OCI-LY7 (cell line): ENCODE measurements around the gene MACROD2. TPM values are rescaled to one million over a fixed set of nuclear protein-coding genes. Genes with fewer than 3 reads are reported as not detected.

Source experiments
- BruUV-seq: library from RNA; stranded (reverse); fragments of 400-500 nt; replicated peaks from 2 replicates; lab custom pipeline; 2021; lab: Mats Ljungman, UMichigan
- CTCF ChIA-PET: fragments of 300-600 bp; sonication (Branson Sonifier 250); formaldehyde crosslinking; loops from one replicate; lab custom pipeline; 2022; ENCODE audit warnings: antibody characterized with exemption; ENCODE audit not compliant: unreplicated experiment; lab: Charles Lee
- POLR2A ChIA-PET: fragments of 300-600 bp; sonication (Branson Sonifier 250); formaldehyde crosslinking; loops from one replicate; lab custom pipeline; 2022; ENCODE audit warnings: antibody characterized with exemption; lab: Charles Lee
- DNase-seq: peaks from one replicate; pipeline ENCODE4 v3.0.0-alpha.2; 2015; ENCODE audit warnings: low spot score
- H2AFZ ChIP-seq: fragments of 200-600 bp; sonication (generic), shearing (Covaris generic); 2 replicates; pipeline ENCODE4 v1.6.1; 2014; ENCODE audit warnings: mild to moderate bottlenecking, antibody characterized with exemption, low read length, moderate library complexity
- H3K27ac ChIP-seq: fragments of 200-600 bp; sonication (generic); 2 replicates; pipeline ENCODE4 v1.5.1; 2014; ENCODE audit warnings: mixed run types, low read depth, mild to moderate bottlenecking, moderate library complexity, low read length, inconsistent platforms; ENCODE audit not compliant: poor library complexity, severe bottlenecking
- H3K36me3 ChIP-seq: fragments of 200-600 bp; sonication (generic); 2 replicates; pipeline ENCODE4 v1.6.1; 2014; ENCODE audit warnings: mild to moderate bottlenecking, antibody characterized with exemption, low read length, moderate library complexity, mixed read lengths; ENCODE audit not compliant: insufficient read depth
- H3K4me1 ChIP-seq: fragments of 200-600 bp; sonication (generic); 2 replicates; pipeline ENCODE4 v1.5.1; 2014; ENCODE audit warnings: mild to moderate bottlenecking, low read length; ENCODE audit not compliant: insufficient read depth, poor library complexity, severe bottlenecking
- H3K4me2 ChIP-seq: fragments of 200-600 bp; sonication (generic); 2 replicates; pipeline ENCODE4 v1.6.1; 2014; ENCODE audit warnings: mild to moderate bottlenecking, low read length
- H3K4me3 ChIP-seq: fragments of 200-600 bp; sonication (generic); 2 replicates; pipeline ENCODE4 v1.5.1; 2014; ENCODE audit warnings: mild to moderate bottlenecking, low read depth, low read length; ENCODE audit not compliant: poor library complexity, severe bottlenecking
- H3K79me2 ChIP-seq: fragments of 200-600 bp; sonication (generic); 2 replicates; pipeline ENCODE4 v1.6.1; 2016; ENCODE audit warnings: low read depth, mild to moderate bottlenecking, low read length, moderate library complexity, mixed read lengths; ENCODE audit not compliant: insufficient read depth
- H3K9me2 ChIP-seq: fragments of 200-600 bp; sonication (generic); 2 replicates; pipeline ENCODE4 v1.6.1; 2016; ENCODE audit warnings: mild to moderate bottlenecking, low read length, mixed read lengths; ENCODE audit not compliant: insufficient read depth
- H3K9me3 ChIP-seq: fragments of 200-600 bp; sonication (generic); 2 replicates; pipeline ENCODE4 v1.6.1; 2014; ENCODE audit warnings: mild to moderate bottlenecking, mixed run types, low read length, mixed read lengths
- H4K20me1 ChIP-seq: fragments of 200-600 bp; sonication (generic); 2 replicates; pipeline ENCODE4 v1.6.1; 2014; ENCODE audit warnings: mild to moderate bottlenecking, antibody characterized with exemption, low read length, moderate library complexity, mixed read lengths; ENCODE audit not compliant: insufficient read depth
- CTCF ChIP-seq: fragments of 200-600 bp; sonication (generic); conservative IDR thresholded peaks from 2 replicates; pipeline ENCODE4 v1.5.1; 2014; ENCODE audit warnings: mild to moderate bottlenecking, antibody characterized with exemption, low read length, moderate library complexity, mixed read lengths
- EZH2phosphoT487 ChIP-seq: fragments of 200-600 bp; sonication (generic); IDR thresholded peaks from 2 replicates; pipeline ENCODE4 v1.6.1; 2018; ENCODE audit warnings: low read depth, borderline replicate concordance, mild to moderate bottlenecking, mixed run types, antibody characterized with exemption, low read length, moderate library complexity, mixed read lengths
- intact Hi-C: fragments of 100-400 bp; cut with micrococcal nuclease; formaldehyde crosslinking; loops from one replicate; pipeline ENCODE4 v1.10.0; 2022; ENCODE audit not compliant: unreplicated experiment
- total RNA-seq, 2 experiments: library from RNA; depleted of rRNA in 1 of 2; stranded (reverse); fragments of >200 nt in 1 of 2; shearing (Covaris generic) in 1 of 2; gene quantifications; 2 replicates each; pipeline ENCODE4 v1.2.3, GENCODE V29; 2014 to 2022

The MACROD2 gene
- total RNA-seq, 2 experiments from 2014 or later: 0.09 to 4.5 TPM

GRCh38 chr20:16064989-16065707 is 2069.8 kb downstream of the MACROD2 start:
- H3K36me3 ChIP-seq: no peaks in the 10 kb centered on the region
- no peak for TF ChIP-seq EZH2phosphoT487
- TF ChIP-seq CTCF: no peak
- peak overlapping the region; percentile 16; the same call in 1 of the 2 replicates for H3K4me2 ChIP-seq
- H2AFZ ChIP-seq: peak overlapping the region; percentile 27
- intact Hi-C loops: no loop called here
- no peak overlapping the region for H3K27ac ChIP-seq
- no peaks in the 10 kb centered on the region for H3K9me2 ChIP-seq
- peaks cover 47% of the 10 kb centered on the region for H3K4me1 ChIP-seq
- H3K4me3 ChIP-seq: no peak overlapping the region
- POLR2A ChIA-PET: interaction anchor here (0.9 to 2.7 kb wide), 8 partner anchors 12 to 49 kb away, joined by 3 to 11 read pairs (median 4); no protein-coding TSS in a partner anchor
- no peak for DNase-seq
- no peaks in the 10 kb centered on the region for H4K20me1 ChIP-seq
- CTCF ChIA-PET: interaction anchor here (1.7 kb wide), 1 partner anchor 15 kb away, joined by 4 read pairs; no protein-coding TSS in a partner anchor
- no TSS peak for BruUV-seq
- H3K9me3 ChIP-seq: no peaks in the 10 kb centered on the region
- no peaks in the 10 kb centered on the region for H3K79me2 ChIP-seq

- Histone ChIP-seq H3K79me2 (no peaks in the 10 kb centered on the region), H3K36me3 (no peaks in the 10 kb centered on the region), H3K9me3 (no peaks in the 10 kb centered on the region), H4K20me1 (no peaks in the 10 kb centered on the region), H2AFZ (no peak overlapping the region), H3K9me2 (no peaks in the 10 kb centered on the region), H3K4me2 (no peak overlapping the region), H3K4me1 (peaks cover 41% of the 10 kb centered on the region), H3K4me3 (no peak overlapping the region), H3K27ac (no peak overlapping the region)
- ChIA-PET CTCF (no interaction called here), POLR2A (interaction anchor here (0.6 to 2.8 kb wide), 6 partner anchors 10 to 43 kb away, joined by 3 to 15 read pairs (median 6); no protein-coding TSS in a partner anchor)
- DNase-seq: no peak
- intact Hi-C loops: no loop called here
- no TSS peak for BruUV-seq
- TF ChIP-seq EZH2phosphoT487 (no peak), CTCF (no peak)
Measured at GRCh38 chr20:16066571-16066970, 2071.3 kb downstream of the MACROD2 start.
